Measurements from ENCODE around the gene FRS2. TPM values are rescaled to one million over a fixed set of nuclear protein-coding genes. Genes with fewer than 3 reads are reported as not detected.
"Not testable (repeated sequence)": the region's sequence is repeated elsewhere in the genome, so short reads cannot be mapped to it uniquely, and the experiment has no call there.

The FRS2 gene
- polyA plus RNA-seq, 1 donor from 2014 or later: 20.2 TPM

DNA sequence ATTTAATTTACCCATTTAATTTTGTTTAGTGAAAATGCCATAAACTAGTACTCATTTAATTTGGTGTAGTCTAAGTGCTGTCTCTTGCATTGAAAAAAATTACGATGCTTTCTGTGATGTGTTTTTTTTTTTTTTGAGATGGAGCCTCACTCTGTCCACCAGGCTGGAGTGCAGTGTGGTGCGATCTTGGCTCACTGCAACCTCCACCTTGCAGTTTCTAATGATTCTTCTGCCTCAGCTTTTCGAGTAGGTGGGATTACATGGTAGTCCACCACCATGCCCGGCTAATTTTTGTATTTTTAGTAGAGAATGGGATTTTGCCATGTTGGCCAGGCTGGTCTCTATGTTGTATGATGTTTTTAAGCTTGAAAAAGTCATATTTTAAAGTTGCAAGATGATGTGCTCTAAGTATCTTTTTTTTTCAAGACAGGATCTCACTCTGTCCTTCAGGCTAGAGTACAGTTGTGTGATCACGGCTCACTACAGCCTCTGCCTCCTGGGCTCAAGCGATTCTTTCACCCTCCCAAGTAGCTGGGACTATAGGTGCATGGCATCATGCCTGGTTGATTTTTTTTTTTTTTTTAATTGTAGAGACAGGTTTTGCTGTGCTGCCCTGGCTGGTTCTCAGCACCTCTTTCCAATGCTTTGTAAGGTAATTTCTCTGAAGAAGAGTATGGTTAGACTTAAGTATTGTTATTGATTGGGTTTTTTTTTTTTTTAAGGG, 131.9 kb downstream of the FRS2 start:
- Histone ChIP-seq H3K9ac (ENCODE audit: low read length) (no peak overlapping the region), H3K9me2 (ENCODE audit: insufficient read depth, low read length) (no peaks in the 10 kb centered on the region), H3K9me3 (ENCODE audit: low read length) (no peaks in the 10 kb centered on the region), H4K20me1 (ENCODE audit: insufficient read depth) (no peaks in the 10 kb centered on the region), H3K4me2 (ENCODE audit: low read length) (no peak overlapping the region), H2AFZ (ENCODE audit: low read depth, low read length) (no peak overlapping the region), H3F3A (ENCODE audit: insufficient read depth, low read length, poor library complexity, severe bottlenecking) (no peaks in the 10 kb centered on the region), H3K4me3 (ENCODE audit: low read length) (no peak overlapping the region), H3K79me2 (replicated peaks; ENCODE audit: insufficient read depth, low read length) (peaks cover 3% of the 10 kb centered on the region), H3K36me3 (ENCODE audit: insufficient read depth, low read length) (peaks cover 42% of the 10 kb centered on the region), H3K27ac (ENCODE audit: low read length) (no peak overlapping the region), H3K27me3 (ENCODE audit: insufficient read depth, low read depth, low read length) (no peaks in the 10 kb centered on the region)
- TF ChIP-seq RAD21 (conservative IDR thresholded peaks at IDR 0.05) (no peak), TAF1 (IDR thresholded peaks at IDR 0.05; ENCODE audit: low read depth) (no peak), MXI1 (conservative IDR thresholded peaks at IDR 0.05; ENCODE audit: poor library complexity, severe bottlenecking) (no peak), SMC3 (conservative IDR thresholded peaks at IDR 0.05; ENCODE audit: poor library complexity) (no peak), EP300 (conservative IDR thresholded peaks at IDR 0.05; ENCODE audit: poor library complexity, severe bottlenecking) (no peak), EZH2 (IDR thresholded peaks at IDR 0.05; ENCODE audit: borderline replicate concordance, insufficient read depth, low read length, poor library complexity, severe bottlenecking) (no peak), POLR2AphosphoS5 (IDR thresholded peaks at IDR 0.05) (no peak)
- TF ChIP-seq, protein P1, sequence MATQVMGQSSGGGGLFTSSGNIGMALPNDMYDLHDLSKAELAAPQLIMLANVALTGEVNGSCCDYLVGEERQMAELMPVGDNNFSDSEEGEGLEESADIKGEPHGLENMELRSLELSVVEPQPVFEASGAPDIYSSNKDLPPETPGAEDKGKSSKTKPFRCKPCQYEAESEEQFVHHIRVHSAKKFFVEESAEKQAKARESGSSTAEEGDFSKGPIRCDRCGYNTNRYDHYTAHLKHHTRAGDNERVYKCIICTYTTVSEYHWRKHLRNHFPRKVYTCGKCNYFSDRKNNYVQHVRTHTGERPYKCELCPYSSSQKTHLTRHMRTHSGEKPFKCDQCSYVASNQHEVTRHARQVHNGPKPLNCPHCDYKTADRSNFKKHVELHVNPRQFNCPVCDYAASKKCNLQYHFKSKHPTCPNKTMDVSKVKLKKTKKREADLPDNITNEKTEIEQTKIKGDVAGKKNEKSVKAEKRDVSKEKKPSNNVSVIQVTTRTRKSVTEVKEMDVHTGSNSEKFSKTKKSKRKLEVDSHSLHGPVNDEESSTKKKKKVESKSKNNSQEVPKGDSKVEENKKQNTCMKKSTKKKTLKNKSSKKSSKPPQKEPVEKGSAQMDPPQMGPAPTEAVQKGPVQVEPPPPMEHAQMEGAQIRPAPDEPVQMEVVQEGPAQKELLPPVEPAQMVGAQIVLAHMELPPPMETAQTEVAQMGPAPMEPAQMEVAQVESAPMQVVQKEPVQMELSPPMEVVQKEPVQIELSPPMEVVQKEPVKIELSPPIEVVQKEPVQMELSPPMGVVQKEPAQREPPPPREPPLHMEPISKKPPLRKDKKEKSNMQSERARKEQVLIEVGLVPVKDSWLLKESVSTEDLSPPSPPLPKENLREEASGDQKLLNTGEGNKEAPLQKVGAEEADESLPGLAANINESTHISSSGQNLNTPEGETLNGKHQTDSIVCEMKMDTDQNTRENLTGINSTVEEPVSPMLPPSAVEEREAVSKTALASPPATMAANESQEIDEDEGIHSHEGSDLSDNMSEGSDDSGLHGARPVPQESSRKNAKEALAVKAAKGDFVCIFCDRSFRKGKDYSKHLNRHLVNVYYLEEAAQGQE (IDR thresholded peaks at IDR 0.05; ENCODE audit: borderline replicate concordance): no peak
- TF ChIP-seq, protein P2, sequence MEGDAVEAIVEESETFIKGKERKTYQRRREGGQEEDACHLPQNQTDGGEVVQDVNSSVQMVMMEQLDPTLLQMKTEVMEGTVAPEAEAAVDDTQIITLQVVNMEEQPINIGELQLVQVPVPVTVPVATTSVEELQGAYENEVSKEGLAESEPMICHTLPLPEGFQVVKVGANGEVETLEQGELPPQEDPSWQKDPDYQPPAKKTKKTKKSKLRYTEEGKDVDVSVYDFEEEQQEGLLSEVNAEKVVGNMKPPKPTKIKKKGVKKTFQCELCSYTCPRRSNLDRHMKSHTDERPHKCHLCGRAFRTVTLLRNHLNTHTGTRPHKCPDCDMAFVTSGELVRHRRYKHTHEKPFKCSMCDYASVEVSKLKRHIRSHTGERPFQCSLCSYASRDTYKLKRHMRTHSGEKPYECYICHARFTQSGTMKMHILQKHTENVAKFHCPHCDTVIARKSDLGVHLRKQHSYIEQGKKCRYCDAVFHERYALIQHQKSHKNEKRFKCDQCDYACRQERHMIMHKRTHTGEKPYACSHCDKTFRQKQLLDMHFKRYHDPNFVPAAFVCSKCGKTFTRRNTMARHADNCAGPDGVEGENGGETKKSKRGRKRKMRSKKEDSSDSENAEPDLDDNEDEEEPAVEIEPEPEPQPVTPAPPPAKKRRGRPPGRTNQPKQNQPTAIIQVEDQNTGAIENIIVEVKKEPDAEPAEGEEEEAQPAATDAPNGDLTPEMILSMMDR (IDR thresholded peaks at IDR 0.05; ENCODE audit: poor library complexity, severe bottlenecking): no peak

DNA sequence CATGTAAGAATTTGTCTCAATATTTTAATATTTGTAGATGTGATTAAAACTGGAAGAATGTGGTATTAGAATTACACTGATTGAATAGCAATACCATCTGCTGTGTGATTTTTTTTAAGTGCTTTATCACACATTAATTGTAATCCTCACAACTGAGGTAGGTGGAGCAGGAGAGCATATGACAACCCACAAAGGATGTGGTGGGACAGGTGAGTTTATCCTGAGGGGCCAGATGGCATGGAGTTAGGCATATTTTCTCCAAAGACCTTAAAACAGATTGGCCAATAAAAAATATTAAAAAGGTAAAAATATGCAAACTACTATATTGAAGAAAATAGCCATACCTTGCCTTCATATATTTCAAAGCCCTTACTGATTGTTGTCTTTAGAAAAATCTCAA, 132.8 kb downstream of the FRS2 start:
- no peak overlapping the region for H3K4me2 ChIP-seq (ENCODE audit: low read length)
- H2AFZ ChIP-seq (ENCODE audit: low read depth, low read length): no peak overlapping the region
- no peak overlapping the region for H3K9ac ChIP-seq (ENCODE audit: low read length)
- no peak overlapping the region for H3K27ac ChIP-seq (ENCODE audit: low read length)
- no peaks in the 10 kb centered on the region for H4K20me1 ChIP-seq (ENCODE audit: insufficient read depth)
- H3K9me3 ChIP-seq (ENCODE audit: low read length): no peaks in the 10 kb centered on the region
- no peaks in the 10 kb centered on the region for H3K27me3 ChIP-seq (ENCODE audit: insufficient read depth, low read depth, low read length)
- H3F3A ChIP-seq (ENCODE audit: insufficient read depth, low read length, poor library complexity, severe bottlenecking): no peaks in the 10 kb centered on the region
- no peaks in the 10 kb centered on the region for H3K9me2 ChIP-seq (ENCODE audit: insufficient read depth, low read length)
- TF ChIP-seq EP300 (conservative IDR thresholded peaks at IDR 0.05; ENCODE audit: poor library complexity, severe bottlenecking) (no peak), RAD21 (conservative IDR thresholded peaks at IDR 0.05) (no peak), MXI1 (conservative IDR thresholded peaks at IDR 0.05; ENCODE audit: poor library complexity, severe bottlenecking) (no peak), SMC3 (conservative IDR thresholded peaks at IDR 0.05; ENCODE audit: poor library complexity) (no peak), TAF1 (IDR thresholded peaks at IDR 0.05; ENCODE audit: low read depth) (no peak), EZH2 (IDR thresholded peaks at IDR 0.05; ENCODE audit: borderline replicate concordance, insufficient read depth, low read length, poor library complexity, severe bottlenecking) (no peak), POLR2AphosphoS5 (IDR thresholded peaks at IDR 0.05) (no peak)
- TF ChIP-seq, protein P2 (IDR thresholded peaks at IDR 0.05; ENCODE audit: poor library complexity, severe bottlenecking): no peak
- TF ChIP-seq, protein P1 (IDR thresholded peaks at IDR 0.05; ENCODE audit: borderline replicate concordance): no peak
- peaks cover 34% of the 10 kb centered on the region for H3K36me3 ChIP-seq (ENCODE audit: insufficient read depth, low read length)
- no peak overlapping the region for H3K4me3 ChIP-seq (ENCODE audit: low read length)
- peaks cover 3% of the 10 kb centered on the region for H3K79me2 ChIP-seq (replicated peaks; ENCODE audit: insufficient read depth, low read length)

DNA sequence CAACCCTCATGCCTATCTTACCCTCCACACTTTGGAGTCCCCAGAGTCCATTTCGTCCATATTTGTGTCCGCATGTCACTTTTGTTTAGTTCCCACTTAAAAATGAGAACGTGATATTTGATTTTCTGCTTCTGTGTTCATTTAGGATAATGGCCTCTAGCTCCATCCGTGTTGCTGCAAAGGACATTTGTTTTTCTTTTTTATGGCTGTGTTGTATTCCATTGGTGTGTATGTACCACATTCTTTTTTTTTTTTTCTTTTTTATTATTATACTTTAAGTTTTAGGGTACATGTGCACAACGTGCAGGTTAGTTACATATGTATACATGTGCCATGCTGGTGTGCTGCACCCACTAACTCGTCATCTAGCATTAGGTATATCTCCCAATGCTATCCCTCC, 133.4 kb downstream of the FRS2 start:
- not testable (repeated sequence) for H3K9ac ChIP-seq (ENCODE audit: low read length); H3K27me3 ChIP-seq (ENCODE audit: insufficient read depth, low read depth, low read length); H3K27ac ChIP-seq (ENCODE audit: low read length); H3K9me2 ChIP-seq (ENCODE audit: insufficient read depth, low read length); H3K9me3 ChIP-seq (ENCODE audit: low read length); H4K20me1 ChIP-seq (ENCODE audit: insufficient read depth); H3K79me2 ChIP-seq (replicated peaks; ENCODE audit: insufficient read depth, low read length); H3K4me2 ChIP-seq (ENCODE audit: low read length); H2AFZ ChIP-seq (ENCODE audit: low read depth, low read length); H3K4me3 ChIP-seq (ENCODE audit: low read length); H3F3A ChIP-seq (ENCODE audit: insufficient read depth, low read length, poor library complexity, severe bottlenecking)
- peaks cover 30% of the 10 kb centered on the region for H3K36me3 ChIP-seq (ENCODE audit: insufficient read depth, low read length)

Measured in neural cell (in vitro differentiated cells).